Endothelial cell of umbilical vein (primary cell): ENCODE measurements around the gene FBN3. TPM values are rescaled to one million over a fixed set of nuclear protein-coding genes. Genes with fewer than 3 reads are reported as not detected.

Experiments used
- BruUV-seq: library from RNA; stranded (reverse); fragments of 400-500 nt; replicated peaks from 2 replicates; lab custom pipeline; 2021; lab: Mats Ljungman, UMichigan
- CTCF ChIA-PET: fragments of 300-600, 350-600 bp; sonication (Branson Sonifier 250); formaldehyde crosslinking; loops from one replicate; lab custom pipeline; 2021; ENCODE audit warnings: antibody characterized with exemption, inconsistent platforms; lab: Charles Lee
- POLR2A ChIA-PET: fragments of 300-600, 350-600 bp; sonication (Branson Sonifier 250); formaldehyde crosslinking; loops from one replicate; lab custom pipeline; 2021; ENCODE audit warnings: antibody characterized with exemption, inconsistent platforms; lab: Charles Lee
- DNase-seq: peaks from one replicate; pipeline ENCODE4 v3.0.0-alpha.2; 2011; ENCODE audit warnings: low read depth, low spot score
- FAIRE-seq: peaks from 2 replicates; lab custom pipeline; 2011; peaks lifted over from hg19 to GRCh38; lab: Jason Lieb, UNC
- H2AFZ ChIP-seq: 2 replicates; pipeline ENCODE4 v1.6.0; 2012; ENCODE audit warnings: low read depth, low read length, control low read depth, inconsistent platforms
- H3K27ac ChIP-seq: 2 replicates; pipeline ENCODE4 v1.5.1; 2011; ENCODE audit warnings: low read depth, mild to moderate bottlenecking, control low read depth, low read length, moderate library complexity; ENCODE audit not compliant: insufficient read depth
- H3K27me3 ChIP-seq, 2 experiments: 2 replicates each; pipeline versions ENCODE4 v1.6.0 to v1.6.1; 2011; ENCODE audit warnings: low read length in 2 of 2, mixed read lengths in 1 of 2; ENCODE audit not compliant: control insufficient read depth in 2 of 2, insufficient read depth in 2 of 2
- H3K36me3 ChIP-seq, 2 experiments: 2 replicates in 1 of 2; 3 replicates in 1 of 2; pipeline ENCODE4 v1.5.1; 2011; ENCODE audit warnings: low read length in 2 of 2, mild to moderate bottlenecking in 1 of 2, moderate library complexity in 1 of 2; ENCODE audit not compliant: control insufficient read depth in 2 of 2, insufficient read depth in 2 of 2; ENCODE audit errors: extremely low read depth in 1 of 2
- H3K4me1 ChIP-seq: 3 replicates; pipeline ENCODE4 v1.5.1; 2011; ENCODE audit warnings: mild to moderate bottlenecking, low read length; ENCODE audit not compliant: control insufficient read depth, insufficient read depth; ENCODE audit errors: extremely low read depth
- H3K4me2 ChIP-seq: 2 replicates; pipeline ENCODE4 v1.6.1; 2011; ENCODE audit warnings: low read length, control low read depth, mixed read lengths; ENCODE audit not compliant: insufficient read depth
- H3K4me3 ChIP-seq, 3 experiments: fragments of 200-600 bp in 1 of 3; sonication (generic), shearing (Covaris generic) in 1 of 3; replicated peaks in 1 of 3; 2 replicates each; pipeline ENCODE4 v1.5.1; 2011 to 2016; ENCODE audit warnings: control low read depth in 3 of 3, low read length in 3 of 3, mild to moderate bottlenecking in 2 of 3, inconsistent platforms in 1 of 3, low read depth in 1 of 3, moderate library complexity in 1 of 3; ENCODE audit not compliant: insufficient read depth in 1 of 3
- H3K79me2 ChIP-seq: 2 replicates; pipeline ENCODE4 v1.6.0; 2012; ENCODE audit warnings: low read length, inconsistent platforms; ENCODE audit not compliant: control insufficient read depth, insufficient read depth
- H3K9ac ChIP-seq: replicated peaks from 2 replicates; pipeline ENCODE3; 2011; ENCODE audit warnings: low read length, control low read depth; ENCODE audit not compliant: insufficient read depth; ENCODE audit errors: extremely low read depth
- H3K9me1 ChIP-seq: replicated peaks from 3 replicates; pipeline ENCODE4 v1.6.0; 2011; ENCODE audit warnings: mild to moderate bottlenecking, low read length; ENCODE audit not compliant: control insufficient read depth, insufficient read depth; ENCODE audit errors: extremely low read depth
- H3K9me3 ChIP-seq: replicated peaks from 2 replicates; pipeline ENCODE4 v1.5.1; 2012; ENCODE audit warnings: low read length, inconsistent platforms; ENCODE audit not compliant: control insufficient read depth, insufficient read depth
- H4K20me1 ChIP-seq: replicated peaks from 2 replicates; pipeline ENCODE3; 2011; ENCODE audit warnings: mild to moderate bottlenecking, low read length; ENCODE audit not compliant: control insufficient read depth, insufficient read depth; ENCODE audit errors: extremely low read depth
- EZH2 ChIP-seq: IDR thresholded peaks from 2 replicates; pipeline ENCODE4 v1.6.1; 2012; ENCODE audit warnings: borderline replicate concordance, low read depth, mild to moderate bottlenecking, moderate library complexity, low read length, inconsistent platforms; ENCODE audit not compliant: severe bottlenecking
- FOS ChIP-seq: IDR thresholded peaks from 2 replicates; pipeline ENCODE4 v1.6.1; 2011; ENCODE audit warnings: mild to moderate bottlenecking, low read length, moderate library complexity, borderline replicate concordance; ENCODE audit not compliant: insufficient read depth
- JUN ChIP-seq: IDR thresholded peaks from 2 replicates; pipeline ENCODE4 v1.6.1; 2011; ENCODE audit warnings: borderline replicate concordance, low read depth; ENCODE audit not compliant: insufficient read length, insufficient read depth
- MYC ChIP-seq: IDR thresholded peaks from one replicate; pipeline ENCODE4 v1.6.1; 2011; ENCODE audit warnings: mild to moderate bottlenecking, low read depth, low read length
- dilution Hi-C: fragments of 300-500 bp; cut with MboI; formaldehyde crosslinking; loops from one replicate; pipeline ENCODE4 v1.15.0; 2019; ENCODE audit warnings: low sequenced_read_pairs; ENCODE audit not compliant: extremely low pct_ligation_motif_present
- intact Hi-C: fragments of 100-400 bp; cut with micrococcal nuclease; formaldehyde crosslinking; loops from one replicate; pipeline ENCODE4 v1.10.0; 2022
- polyA plus RNA-seq, 4 experiments: library from polyadenylated mRNA; depleted of rRNA in 3 of 4; stranded (reverse) in 3 of 4; unstranded in 1 of 4; fragments of >200 nt; gene quantifications; 2 replicates each; pipeline versions ENCODE4 v1.2.1 to v1.2.3, GENCODE V29; 2011 to 2012; ENCODE audit warnings: missing spikeins in 1 of 4
- total RNA-seq: library from RNA; stranded (reverse); gene quantifications from 2 replicates; pipeline ENCODE4 v1.2.3, GENCODE V29; 2021

FBN3 gene
- total and polyA plus RNA-seq, 2 donors (not counting 3 experiments of a cell fraction or from before 2014, with no cell fraction given): not detected

DNA sequence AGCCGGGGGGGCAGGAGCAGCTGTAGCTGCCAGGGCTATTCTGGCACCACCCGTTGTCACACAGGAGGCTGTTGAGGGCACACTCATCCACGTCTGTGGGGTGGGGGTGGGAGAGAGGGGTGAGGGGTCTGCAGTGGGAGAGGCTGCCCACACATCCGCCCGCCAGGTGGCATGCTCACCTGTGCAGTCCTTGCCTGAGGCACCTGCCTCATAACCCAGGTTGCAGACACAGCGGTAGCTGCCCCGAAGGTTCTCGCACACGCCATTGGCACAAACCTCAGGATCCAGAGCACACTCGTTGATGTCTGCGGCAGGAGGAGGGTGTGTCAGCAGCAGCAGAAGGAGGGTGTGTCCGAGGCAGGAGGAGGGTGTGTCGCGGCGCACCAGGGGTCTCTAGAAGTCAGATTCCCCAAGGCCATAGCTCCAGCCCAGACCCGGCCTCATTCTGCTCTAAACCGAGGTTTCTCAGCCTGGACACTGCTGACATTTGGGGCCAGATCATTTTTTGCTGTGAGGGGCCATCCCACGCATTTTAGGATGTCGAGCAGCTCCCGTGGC lies 20.3 kb downstream of the FBN3 start:
- intact Hi-C loops: no loop called here
- Histone ChIP-seq H3K79me2 (no peaks in the 10 kb centered on the region), H3K27ac (no peak overlapping the region), H3K9me1 (no peaks in the 10 kb centered on the region), H3K27me3 (no peaks in the 10 kb centered on the region), H3K4me2 (no peak overlapping the region), H3K9ac (no peak overlapping the region), H3K4me1 (no peaks in the 10 kb centered on the region), H3K36me3 (no peaks in the 10 kb centered on the region), H3K9me3 (no peaks in the 10 kb centered on the region), H3K4me3 (no peak overlapping the region), H2AFZ (no peak overlapping the region), H4K20me1 (no peaks in the 10 kb centered on the region)
- FAIRE-seq (no peak), DNase-seq (no peak)
- no peak for TF ChIP-seq FOS
- TF ChIP-seq JUN: no peak
- dilution Hi-C loops: no loop called here
- POLR2A ChIA-PET: no interaction called here
- no TSS peak for BruUV-seq
- CTCF ChIA-PET: no interaction called here

DNA sequence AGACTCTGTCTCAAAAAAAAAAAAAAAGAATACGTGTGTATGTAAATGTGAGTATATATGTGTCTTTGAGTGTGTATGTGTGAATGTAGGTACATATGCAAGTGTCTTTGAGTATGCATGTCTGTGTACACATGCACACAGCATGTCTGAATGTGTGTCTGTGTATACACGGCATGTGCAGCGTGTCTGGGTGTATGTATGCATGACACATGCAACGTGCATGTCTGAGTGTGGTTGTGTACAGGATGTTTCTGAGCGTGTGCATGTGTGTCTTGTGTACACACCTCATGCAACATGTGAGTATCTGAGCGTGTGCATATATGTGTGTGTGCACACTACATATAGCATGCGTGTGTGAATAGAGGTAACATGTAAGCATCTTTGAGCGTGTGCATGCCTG lies 20.8 kb downstream of the FBN3 start:
- Histone ChIP-seq H3K9me1 (no peaks in the 10 kb centered on the region), H3K36me3 (no peaks in the 10 kb centered on the region), H3K9ac (no peak overlapping the region), H4K20me1 (no peaks in the 10 kb centered on the region), H3K4me3 (no peak overlapping the region), H3K4me2 (no peak overlapping the region), H3K79me2 (no peaks in the 10 kb centered on the region), H3K27me3 (no peaks in the 10 kb centered on the region), H3K9me3 (no peaks in the 10 kb centered on the region), H2AFZ (no peak overlapping the region), H3K4me1 (no peaks in the 10 kb centered on the region), H3K27ac (no peak overlapping the region)
- dilution Hi-C loops: no loop called here
- POLR2A ChIA-PET: no interaction called here
- BruUV-seq: no TSS peak
- CTCF ChIA-PET: no interaction called here
- TF ChIP-seq MYC (no peak), EZH2 (no peak)
- intact Hi-C loops: no loop called here
- DNase-seq (no peak), FAIRE-seq (no peak)
